GM12878 (cell line): Measurements from ENCODE around the gene DLG2. TPM values are rescaled to one million over a fixed set of nuclear protein-coding genes. Genes with fewer than 3 reads are reported as not detected.

Experiments
- ATAC-seq: fragments of 200-7000 bp; cut with Tn5 transposase; 3 replicates; pipeline ENCODE4 v1.9.1; 2020; ENCODE audit warnings: mild to moderate bottlenecking, moderate library complexity
- BruUV-seq: library from RNA; stranded (reverse); fragments of 400-500 nt; replicated peaks from 2 replicates; lab custom pipeline; 2021; lab: Mats Ljungman, UMichigan
- CTCF ChIA-PET: fragments of 300-600 bp; sonication (Branson Sonifier 250); formaldehyde crosslinking; extraction: SDS; loops from one replicate; lab custom pipeline; 2021; ENCODE audit warnings: inconsistent platforms; lab: Yijun Ruan, JAX
- POLR2A ChIA-PET: fragments of 350-600 bp; formaldehyde crosslinking; extraction: SDS; loops from one replicate; lab custom pipeline; 2021; ENCODE audit warnings: inconsistent platforms; lab: Charles Lee
- RAD21 ChIA-PET: fragments of 300-600 bp; sonication (Branson Sonifier 250); formaldehyde crosslinking; loops from one replicate; lab custom pipeline; 2023; ENCODE audit warnings: antibody characterized with exemption; ENCODE audit not compliant: unreplicated experiment; lab: Charles Lee
- SMC1A ChIA-PET: fragments of 300-600 bp; sonication (Branson Sonifier 250); formaldehyde crosslinking; loops from one replicate; lab custom pipeline; 2023; ENCODE audit not compliant: unreplicated experiment, uncharacterized antibody; lab: Charles Lee
- DNase-seq: peaks from one replicate; pipeline ENCODE4 v3.0.0-alpha.2; 2011; ENCODE audit warnings: low read depth, low spot score
- FAIRE-seq: peaks from 3 replicates; lab custom pipeline; 2011; peaks lifted over from hg19 to GRCh38; lab: Jason Lieb, UNC
- H2AFZ ChIP-seq: 2 replicates; pipeline ENCODE4 v1.6.0; 2011; ENCODE audit warnings: low read depth, low read length, control low read depth; ENCODE audit not compliant: control insufficient read depth
- H3K27ac ChIP-seq: 2 replicates; pipeline ENCODE4 v1.5.1; 2011; ENCODE audit warnings: control low read depth; ENCODE audit not compliant: control insufficient read depth, insufficient read depth
- H3K27me3 ChIP-seq, 2 experiments: replicated peaks in 1 of 2; 2 replicates each; pipeline versions ENCODE4 v1.6.0 to v1.6.1; 2011; ENCODE audit warnings: low read length in 1 of 2; ENCODE audit not compliant: control insufficient read depth in 2 of 2, insufficient read depth in 2 of 2
- H3K36me3 ChIP-seq, 2 experiments: 2 replicates each; pipeline ENCODE4 v1.5.1; 2011; ENCODE audit warnings: low read length in 1 of 2; ENCODE audit not compliant: control insufficient read depth in 2 of 2, insufficient read depth in 2 of 2
- H3K4me1 ChIP-seq: 2 replicates; pipeline ENCODE4 v1.6.1; 2011; ENCODE audit warnings: mild to moderate bottlenecking, low read length, moderate library complexity, mixed read lengths; ENCODE audit not compliant: control insufficient read depth, insufficient read depth
- H3K4me2 ChIP-seq: 2 replicates; pipeline ENCODE4 v1.6.0; 2011; ENCODE audit warnings: control low read depth; ENCODE audit not compliant: control insufficient read depth, insufficient read depth
- H3K4me3 ChIP-seq: fragments of 200-600 bp; sonication (generic); 2 replicates; pipeline ENCODE4 v1.5.1; 2016
- H3K79me2 ChIP-seq: 2 replicates; pipeline ENCODE4 v1.6.0; 2011; ENCODE audit warnings: low read length; ENCODE audit not compliant: control insufficient read depth, insufficient read depth
- H3K9ac ChIP-seq: 2 replicates; pipeline ENCODE4 v1.8.0; 2011; ENCODE audit warnings: low read length, control low read depth, mixed read lengths; ENCODE audit not compliant: control insufficient read depth, insufficient read depth
- H3K9me3 ChIP-seq: replicated peaks from 3 replicates; pipeline ENCODE4 v1.5.1; 2011; ENCODE audit warnings: mild to moderate bottlenecking, low read length; ENCODE audit not compliant: control insufficient read depth, insufficient read depth
- H4K20me1 ChIP-seq: 2 replicates; pipeline ENCODE4 v1.6.0; 2011; ENCODE audit not compliant: control insufficient read depth, insufficient read depth
- ATF2 ChIP-seq: IDR thresholded peaks from 2 replicates; pipeline ENCODE4 v1.6.1; 2012; ENCODE audit warnings: low read length, inconsistent platforms
- ATF3 ChIP-seq: IDR thresholded peaks from 2 replicates; pipeline ENCODE4 v1.6.1; 2011; ENCODE audit warnings: low read depth, mild to moderate bottlenecking, low read length, moderate library complexity, borderline replicate concordance; ENCODE audit errors: extremely low read depth
- EED ChIP-seq: sonication (generic); IDR thresholded peaks from 2 replicates; pipeline ENCODE4 v1.6.1; 2016; ENCODE audit warnings: antibody characterized with exemption, low read depth
- EGR1 ChIP-seq, 2 experiments: IDR thresholded peaks; 1 replicate in 1 of 2; 2 replicates in 1 of 2; pipeline ENCODE4 v1.6.1; 2011 to 2012; ENCODE audit warnings: low read depth in 2 of 2, low read length in 2 of 2, borderline replicate concordance in 1 of 2, mild to moderate bottlenecking in 1 of 2, moderate library complexity in 1 of 2
- GATAD2B ChIP-seq: fragments of 450-650 bp; conservative IDR thresholded peaks from 2 replicates; pipeline ENCODE4 v1.6.1; 2017; ENCODE audit warnings: low read depth, mild to moderate bottlenecking, moderate library complexity
- NKRF ChIP-seq: fragments of 450-650 bp; conservative IDR thresholded peaks from 2 replicates; pipeline ENCODE4 v1.6.1; 2017; ENCODE audit warnings: mild to moderate bottlenecking, moderate library complexity
- PRDM15 ChIP-seq: fragments of 450-650 bp; formaldehyde crosslinking; IDR thresholded peaks from 2 replicates; pipeline ENCODE4 v1.4.0; 2020; ENCODE audit warnings: mild to moderate bottlenecking, moderate library complexity
- RBBP5 ChIP-seq: fragments of 200-600 bp; sonication (generic); conservative IDR thresholded peaks from 2 replicates; pipeline ENCODE4 v1.6.1; 2016
- RUNX3 ChIP-seq: IDR thresholded peaks from 2 replicates; pipeline ENCODE4 v1.6.1; 2012; ENCODE audit warnings: low read length, inconsistent platforms
- SIX5 ChIP-seq: IDR thresholded peaks from 2 replicates; pipeline ENCODE4 v1.6.1; 2011; ENCODE audit warnings: mild to moderate bottlenecking, low read depth, low read length, moderate library complexity; ENCODE audit not compliant: severe bottlenecking
- TARDBP ChIP-seq: IDR thresholded peaks from 2 replicates; pipeline ENCODE4 v1.6.1; 2016; ENCODE audit warnings: borderline replicate concordance
- ZBTB11 ChIP-seq: fragments of 450-650 bp; formaldehyde crosslinking; IDR thresholded peaks from 2 replicates; pipeline ENCODE4 v1.5.0; 2022; ENCODE audit warnings: mild to moderate bottlenecking, missing genetic modification characterization
- ZNF24 ChIP-seq: fragments of 450-650 bp; IDR thresholded peaks from 2 replicates; pipeline ENCODE4 v1.6.1; 2017; ENCODE audit warnings: antibody characterized with exemption, mild to moderate bottlenecking
- WGBS: methylation state at CpG from one replicate; pipeline ENCODE4 v1.1.6; 2016; ENCODE audit warnings: low lambda C conversion rate; ENCODE audit not compliant: insufficient replicate concordance, insufficient coverage; ENCODE audit errors: missing lambda C conversion rate; 5-methylcytosine and 5-hydroxymethylcytosine counted together
- in situ Hi-C: fragments of 300-500 bp; cut with MboI; formaldehyde crosslinking; loops from 9 replicates; pipeline ENCODE4 v1.14.3; 2018; ENCODE audit warnings: mixed read lengths
- intact Hi-C: fragments of 100-400 bp; cut with micrococcal nuclease; formaldehyde crosslinking; loops from one replicate; pipeline ENCODE4 v1.14.2; 2022; ENCODE audit not compliant: unreplicated experiment
- polyA plus RNA-seq, 11 experiments: library from polyadenylated mRNA; depleted of rRNA in 4 of 11; unstranded in 6 of 11; stranded (reverse) in 5 of 11; fragments of >200 nt; fragmentation: Nextera tagmentation in 4 of 11; fragmentation: Illumina TruSeq in 1 of 11; extraction: Ambion mirVana in 4 of 11; extraction: Trizol in 1 of 11; gene quantifications; 1 replicate in 1 of 11; 2 replicates in 10 of 11; pipeline versions ENCODE4 v1.2.1 to v1.2.3, GENCODE V29; 2011 to 2016; ENCODE audit warnings: inconsistent platforms in 2 of 11, missing spikeins in 2 of 11, low read depth in 1 of 11
- total RNA-seq, 4 experiments: library from RNA; depleted of rRNA in 3 of 4; stranded (reverse); fragments of >200 nt in 3 of 4; fragmentation: Illumina TruSeq in 1 of 4; extraction: Trizol in 1 of 4; gene quantifications; 2 replicates each; pipeline versions ENCODE4 v1.2.1 to v1.2.3, GENCODE V29; 2013 to 2021

Gene DLG2
- total and polyA plus RNA-seq, 10 of the 15 experiments (the other 5 are each of a cell fraction or from before 2014, with no cell fraction given), result 0.09 to 0.98 (median 0.35) TPM

GRCh38 chr11:83862033-83862432, 1765.1 kb downstream of the DLG2 start (continued):
- no peak for TF ChIP-seq ZBTB11
- no peak for TF ChIP-seq ATF2
- no peak for TF ChIP-seq ZNF24
- no peak for TF ChIP-seq EED
- TF ChIP-seq RUNX3, result no peak
- TF ChIP-seq EGR1 (IDR thresholded peaks at IDR 0.05; ENCODE audit: borderline replicate concordance in 1 of 2, low read depth in 2 of 2, low read length in 2 of 2), result no peak
- no peak for TF ChIP-seq ATF3

- H3K9me3 ChIP-seq, result no peaks in the 10 kb centered on the region
- no TSS peak for BruUV-seq
- TF ChIP-seq SIX5, result no peak
- TF ChIP-seq RBBP5, result no peak
- TF ChIP-seq NKRF, result no peak
- TF ChIP-seq TARDBP, result no peak
- TF ChIP-seq PRDM15 (CRISPR knock-in tag), result no peak
- no peak for TF ChIP-seq GATAD2B
These were observed 1768.5 kb downstream of the DLG2 start for GRCh38 chr11:83858694-83859093.

More at GRCh38 chr11:83858694-83859093, 1768.5 kb downstream of the DLG2 start:
- no peak overlapping the region for H3K4me3 ChIP-seq
- no peaks in the 10 kb centered on the region for H3K4me1 ChIP-seq
- SMC1A ChIA-PET, result no interaction called here
- no peak overlapping the region for H2AFZ ChIP-seq
- no peaks in the 10 kb centered on the region for H3K27me3 ChIP-seq
- intact Hi-C loops, result no loop called here
- FAIRE-seq (no peak), DNase-seq (no peak), ATAC-seq (no peak)
- in situ Hi-C loops, result no loop called here
- CTCF ChIA-PET, result no interaction called here
- POLR2A ChIA-PET, result no interaction called here
- H4K20me1 ChIP-seq, result no peaks in the 10 kb centered on the region
- no peak overlapping the region for H3K9ac ChIP-seq
- H3K79me2 ChIP-seq, result no peaks in the 10 kb centered on the region
- RAD21 ChIA-PET, result no interaction called here
- 0% methylated on average over 1 of the region's 1 CpG for WGBS
- H3K27ac ChIP-seq, result no peak overlapping the region
- no peaks in the 10 kb centered on the region for H3K36me3 ChIP-seq
- H3K4me2 ChIP-seq, result no peak overlapping the region
